Measurements from ENCODE around the gene UTP14C. TPM values are rescaled to one million over a fixed set of nuclear protein-coding genes. Genes with fewer than 3 reads are reported as not detected.
A peak's percentile ranks its signal among the peaks of the same experiment; 100 is the strongest.

UTP14C gene
- total RNA-seq, 2 donors from 2014 or later, result 16.3 to 18.8 TPM

- intact Hi-C loops (cut with DNase I), result no loop called here
- TF ChIP-seq CTCF (IDR thresholded peaks at IDR 0.05), result no peak
These were observed 12.6 kb upstream of the UTP14C start, which contains the start of gene ALG11 for GRCh38 chr13:52011632-52012511. TSS of gene ALG11 (plus strand) at chr13:52012398. CDS start at chr13:52012419, 21 bp downstream.

GRCh38 chr13:52012512-52012836, 12.0 kb upstream of the UTP14C start:
- Histone ChIP-seq H3K4me1 (peaks cover 5% of the 10 kb centered on the region), H3K9me3 (no peaks in the 10 kb centered on the region), H3K36me3 (no peaks in the 10 kb centered on the region), H3K9ac (ENCODE audit: low read depth in 2 of 2, low read length in 2 of 2) (peak overlapping the region; percentile 55 to 67), H3K4me3 (peak overlapping the region; percentile 99), H3K27me3 (no peaks in the 10 kb centered on the region), H3K27ac (peak overlapping the region; percentile 54)
- TF ChIP-seq CTCF (IDR thresholded peaks at IDR 0.05), result no peak
- intact Hi-C loops (cut with DNase I), result no loop called here
- no peak for DNase-seq

More at GRCh38 chr13:52011632-52012511, 12.6 kb upstream of the UTP14C start, which contains the start of gene ALG11:
- Histone ChIP-seq H3K36me3 (no peaks in the 10 kb centered on the region), H3K27me3 (no peaks in the 10 kb centered on the region), H3K27ac (peak within 1 kb of the TSS; percentile 54), H3K9ac (ENCODE audit: low read depth in 2 of 2, low read length in 2 of 2) (peak within 1 kb of the TSS; percentile 55 to 67), H3K4me1 (peaks cover 5% of the 10 kb centered on the region), H3K9me3 (no peaks in the 10 kb centered on the region), H3K4me3 (peak within 1 kb of the TSS; percentile 99)
- peak; percentile 100 for DNase-seq

GRCh38 chr13:52016296-52016695, 8.2 kb upstream of the UTP14C start:
- DNase-seq, result no peak
- H3K36me3 ChIP-seq, result no peaks in the 10 kb centered on the region
- TF ChIP-seq CTCF (IDR thresholded peaks at IDR 0.05), result no peak
- no peaks in the 10 kb centered on the region for H3K9me3 ChIP-seq
- no peaks in the 10 kb centered on the region for H3K27me3 ChIP-seq
- H3K27ac ChIP-seq, result no peak overlapping the region
- intact Hi-C loops (cut with DNase I), result no loop called here
- H3K4me1 ChIP-seq, result no peaks in the 10 kb centered on the region
- no peak overlapping the region for H3K4me3 ChIP-seq
- no peak overlapping the region for H3K9ac ChIP-seq (ENCODE audit: low read depth in 2 of 2, low read length in 2 of 2)

- no peak overlapping the region for H3K9ac ChIP-seq (ENCODE audit: low read depth in 2 of 2, low read length in 2 of 2)
- H3K36me3 ChIP-seq, result peaks cover 7% of the 10 kb centered on the region
- DNase-seq, result no peak
- no peaks in the 10 kb centered on the region for H3K9me3 ChIP-seq
- no peaks in the 10 kb centered on the region for H3K4me1 ChIP-seq
- intact Hi-C loops (cut with DNase I), result no loop called here
- H3K27ac ChIP-seq, result no peak overlapping the region
- H3K27me3 ChIP-seq, result no peaks in the 10 kb centered on the region
- no peak overlapping the region for H3K4me3 ChIP-seq
- TF ChIP-seq CTCF (IDR thresholded peaks at IDR 0.05), result no peak
These were observed 4.3 kb upstream of the UTP14C start for GRCh38 chr13:52020191-52020590.

GRCh38 chr13:52022356-52022755, 2.1 kb upstream of the UTP14C start:
- H3K9me3 ChIP-seq, result no peaks in the 10 kb centered on the region
- DNase-seq, result no peak
- H3K4me3 ChIP-seq, result no peak overlapping the region
- no peaks in the 10 kb centered on the region for H3K27me3 ChIP-seq
- no peak overlapping the region for H3K27ac ChIP-seq
- no peaks in the 10 kb centered on the region for H3K4me1 ChIP-seq
- intact Hi-C loops (cut with DNase I), result no loop called here
- no peak overlapping the region for H3K9ac ChIP-seq (ENCODE audit: low read depth in 2 of 2, low read length in 2 of 2)
- TF ChIP-seq CTCF (IDR thresholded peaks at IDR 0.05), result no peak
- peaks cover 7% of the 10 kb centered on the region for H3K36me3 ChIP-seq

All from colonic mucosa (tissue), 4 donors.